ENCODE measurements around the gene COX4I1. TPM values are rescaled to one million over a fixed set of nuclear protein-coding genes. Genes with fewer than 3 reads are reported as not detected.

Gene COX4I1
- total RNA-seq, 1 donor from 2014 or later, result 459 TPM

GRCh38 chr16:85838876-85839585, 39.5 kb downstream of the COX4I1 start:
- no peak overlapping the region for H3K27ac ChIP-seq (ENCODE audit: low read depth, low read length)
- no peak overlapping the region for H3K4me2 ChIP-seq (ENCODE audit: low read length)
- no peaks in the 10 kb centered on the region for H3K4me1 Mint-ChIP-seq (ENCODE audit: low read depth, unreplicated experiment)
- FAIRE-seq, result no peak
- no peak overlapping the region for H3K27ac Mint-ChIP-seq (ENCODE audit: unreplicated experiment)
- peaks cover 20% of the 10 kb centered on the region for H3K9me3 Mint-ChIP-seq (ENCODE audit: unreplicated experiment)
- H3K9me3 ChIP-seq (ENCODE audit: insufficient read depth, low read depth, low read length), result peaks cover 3% of the 10 kb centered on the region
- no peaks in the 10 kb centered on the region for H3K79me2 ChIP-seq (ENCODE audit: insufficient read depth, low read length)
- DNase-seq (ENCODE audit: low read depth), result no peak
- no peaks in the 10 kb centered on the region for H4K20me1 ChIP-seq (ENCODE audit: insufficient read depth, low read length)
- no peaks in the 10 kb centered on the region for H3K4me1 ChIP-seq (ENCODE audit: insufficient read depth, low read length)
- H3K4me3 Mint-ChIP-seq (ENCODE audit: unreplicated experiment), result no peak overlapping the region
- H3K36me3 ChIP-seq (ENCODE audit: insufficient read depth, low read length), result no peaks in the 10 kb centered on the region
- peaks cover 71% of the 10 kb centered on the region for H3K27me3 Mint-ChIP-seq (ENCODE audit: low read depth, unreplicated experiment)
- TF ChIP-seq CTCF (IDR thresholded peaks at IDR 0.05; ENCODE audit: insufficient read depth, low read depth, low read length) (no peak), EZH2 (IDR thresholded peaks at IDR 0.05; ENCODE audit: insufficient read depth, low read length) (no peak)
- H3K4me3 ChIP-seq (ENCODE audit: insufficient read depth, low read depth, low read length), result no peak overlapping the region
- no peak overlapping the region for H3K9ac ChIP-seq (ENCODE audit: low read length)
- H3K27me3 ChIP-seq (ENCODE audit: insufficient read depth, low read length), result peaks cover 4% of the 10 kb centered on the region
- no peak overlapping the region for H2AFZ ChIP-seq (ENCODE audit: low read depth, low read length)
- peaks cover 2% of the 10 kb centered on the region for H3K36me3 Mint-ChIP-seq (ENCODE audit: low read depth, unreplicated experiment)

- no peak overlapping the region for H3K27ac Mint-ChIP-seq (ENCODE audit: unreplicated experiment)
- Histone ChIP-seq H3K27me3 (ENCODE audit: insufficient read depth, low read length) (peaks cover 4% of the 10 kb centered on the region), H3K79me2 (ENCODE audit: insufficient read depth, low read length) (no peaks in the 10 kb centered on the region), H4K20me1 (ENCODE audit: insufficient read depth, low read length) (no peaks in the 10 kb centered on the region), H3K9ac (ENCODE audit: low read length) (no peak overlapping the region), H3K4me3 (ENCODE audit: insufficient read depth, low read depth, low read length) (no peak overlapping the region), H3K36me3 (ENCODE audit: insufficient read depth, low read length) (no peaks in the 10 kb centered on the region), H3K27ac (ENCODE audit: low read depth, low read length) (no peak overlapping the region), H3K4me2 (ENCODE audit: low read length) (no peak overlapping the region), H3K4me1 (ENCODE audit: insufficient read depth, low read length) (no peaks in the 10 kb centered on the region), H2AFZ (ENCODE audit: low read depth, low read length) (no peak overlapping the region), H3K9me3 (ENCODE audit: insufficient read depth, low read depth, low read length) (peaks cover 3% of the 10 kb centered on the region)
- H3K4me3 Mint-ChIP-seq (ENCODE audit: unreplicated experiment), result no peak overlapping the region
- no peak for TF ChIP-seq CTCF (IDR thresholded peaks at IDR 0.05; ENCODE audit: insufficient read depth, low read depth, low read length)
- no peak for TF ChIP-seq EZH2 (IDR thresholded peaks at IDR 0.05; ENCODE audit: insufficient read depth, low read length)
- H3K4me1 Mint-ChIP-seq (ENCODE audit: low read depth, unreplicated experiment), result no peaks in the 10 kb centered on the region
- H3K9me3 Mint-ChIP-seq (ENCODE audit: unreplicated experiment), result peaks cover 20% of the 10 kb centered on the region
- FAIRE-seq (no peak), DNase-seq (ENCODE audit: low read depth) (no peak)
- H3K27me3 Mint-ChIP-seq (ENCODE audit: low read depth, unreplicated experiment), result peaks cover 70% of the 10 kb centered on the region
- H3K36me3 Mint-ChIP-seq (ENCODE audit: low read depth, unreplicated experiment), result peaks cover 2% of the 10 kb centered on the region
These were observed 40.3 kb downstream of the COX4I1 start for GRCh38 chr16:85839681-85840240.

GRCh38 chr16:85840395-85840794, 40.9 kb downstream of the COX4I1 start:
- no peaks in the 10 kb centered on the region for H3K4me1 ChIP-seq (ENCODE audit: insufficient read depth, low read length)
- DNase-seq (ENCODE audit: low read depth) (no peak), FAIRE-seq (no peak)
- Mint-ChIP-seq H3K4me3 (ENCODE audit: unreplicated experiment) (no peak overlapping the region), H3K36me3 (ENCODE audit: low read depth, unreplicated experiment) (peaks cover 2% of the 10 kb centered on the region), H3K27me3 (ENCODE audit: low read depth, unreplicated experiment) (peaks cover 70% of the 10 kb centered on the region), H3K27ac (ENCODE audit: unreplicated experiment) (no peak overlapping the region), H3K9me3 (ENCODE audit: unreplicated experiment) (peaks cover 20% of the 10 kb centered on the region), H3K4me1 (ENCODE audit: low read depth, unreplicated experiment) (peaks cover 2% of the 10 kb centered on the region)
- peaks cover 4% of the 10 kb centered on the region for H3K27me3 ChIP-seq (ENCODE audit: insufficient read depth, low read length)
- no peaks in the 10 kb centered on the region for H3K36me3 ChIP-seq (ENCODE audit: insufficient read depth, low read length)
- H3K4me3 ChIP-seq (ENCODE audit: insufficient read depth, low read depth, low read length), result no peak overlapping the region
- no peak for TF ChIP-seq CTCF (IDR thresholded peaks at IDR 0.05; ENCODE audit: insufficient read depth, low read depth, low read length)
- TF ChIP-seq EZH2 (IDR thresholded peaks at IDR 0.05; ENCODE audit: insufficient read depth, low read length), result no peak
- peaks cover 3% of the 10 kb centered on the region for H3K9me3 ChIP-seq (ENCODE audit: insufficient read depth, low read depth, low read length)
- H3K4me2 ChIP-seq (ENCODE audit: low read length), result no peak overlapping the region
- no peaks in the 10 kb centered on the region for H4K20me1 ChIP-seq (ENCODE audit: insufficient read depth, low read length)
- H3K79me2 ChIP-seq (ENCODE audit: insufficient read depth, low read length), result no peaks in the 10 kb centered on the region
- no peak overlapping the region for H3K9ac ChIP-seq (ENCODE audit: low read length)
- H2AFZ ChIP-seq (ENCODE audit: low read depth, low read length), result no peak overlapping the region
- no peak overlapping the region for H3K27ac ChIP-seq (ENCODE audit: low read depth, low read length)

All from astrocyte (in vitro differentiated cells and primary cell).